Testis (tissue), 2 donors: ENCODE measurements around the gene SPATA3.

Source experiments
- POLR2A ChIP-seq: fragments of 450-650 bp; IDR thresholded peaks from one replicate; pipeline ENCODE4 v1.6.1; 2017; ENCODE audit warnings: antibody characterized with exemption, mild to moderate bottlenecking, moderate library complexity
- TF ChIP-seq, protein P1 (sequence below), 3 experiments: fragments of 450-650 bp in 2 of 3; fragments of 200-600 bp in 1 of 3; sonication (generic) in 1 of 3; IDR thresholded peaks; one replicate each; pipeline ENCODE4 v1.5.1; 2016 to 2019; ENCODE audit warnings: antibody characterized with exemption in 3 of 3, mild to moderate bottlenecking in 2 of 3, moderate library complexity in 1 of 3

DNA sequence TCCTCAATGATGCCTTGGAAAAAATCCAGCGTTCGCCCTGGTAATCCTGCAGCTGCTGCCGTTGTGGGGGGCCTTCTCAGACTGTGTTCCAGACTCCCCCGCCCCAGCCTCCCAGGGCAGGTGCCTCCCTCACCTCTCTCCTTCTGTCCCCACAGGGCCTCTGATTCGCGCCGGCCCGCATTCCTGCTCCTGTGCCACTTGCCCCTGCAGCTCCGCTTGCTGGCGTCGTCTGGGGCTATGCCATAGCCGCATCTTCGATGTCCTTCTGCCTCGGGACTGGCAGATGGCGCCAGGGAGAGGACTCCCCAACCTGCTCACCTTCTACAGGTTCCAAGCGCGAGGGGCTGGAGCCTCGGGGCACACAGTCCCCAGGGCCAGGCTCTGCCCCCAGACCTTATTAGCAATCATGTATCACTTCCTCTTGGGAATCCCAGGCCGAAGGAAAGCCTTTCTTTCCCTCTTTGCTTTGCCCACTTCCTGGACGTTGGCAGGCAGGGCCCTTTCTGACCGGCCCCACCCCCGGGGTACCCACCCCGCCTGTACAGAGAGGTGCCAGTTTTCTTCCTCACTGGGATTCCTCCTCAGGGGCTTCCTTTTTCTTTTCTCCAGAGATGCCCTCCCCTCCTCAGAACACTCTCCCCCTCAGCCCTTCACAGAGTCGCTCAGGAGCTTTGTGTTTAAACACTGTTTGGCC, 4.4 kb downstream of the SPATA3 start:
- TF ChIP-seq, protein P1, sequence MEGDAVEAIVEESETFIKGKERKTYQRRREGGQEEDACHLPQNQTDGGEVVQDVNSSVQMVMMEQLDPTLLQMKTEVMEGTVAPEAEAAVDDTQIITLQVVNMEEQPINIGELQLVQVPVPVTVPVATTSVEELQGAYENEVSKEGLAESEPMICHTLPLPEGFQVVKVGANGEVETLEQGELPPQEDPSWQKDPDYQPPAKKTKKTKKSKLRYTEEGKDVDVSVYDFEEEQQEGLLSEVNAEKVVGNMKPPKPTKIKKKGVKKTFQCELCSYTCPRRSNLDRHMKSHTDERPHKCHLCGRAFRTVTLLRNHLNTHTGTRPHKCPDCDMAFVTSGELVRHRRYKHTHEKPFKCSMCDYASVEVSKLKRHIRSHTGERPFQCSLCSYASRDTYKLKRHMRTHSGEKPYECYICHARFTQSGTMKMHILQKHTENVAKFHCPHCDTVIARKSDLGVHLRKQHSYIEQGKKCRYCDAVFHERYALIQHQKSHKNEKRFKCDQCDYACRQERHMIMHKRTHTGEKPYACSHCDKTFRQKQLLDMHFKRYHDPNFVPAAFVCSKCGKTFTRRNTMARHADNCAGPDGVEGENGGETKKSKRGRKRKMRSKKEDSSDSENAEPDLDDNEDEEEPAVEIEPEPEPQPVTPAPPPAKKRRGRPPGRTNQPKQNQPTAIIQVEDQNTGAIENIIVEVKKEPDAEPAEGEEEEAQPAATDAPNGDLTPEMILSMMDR (IDR thresholded peaks at IDR 0.05), result no peak
- TF ChIP-seq POLR2A, result no peak
